IPS-18c (cell line): Measurements from ENCODE around the gene H2AZ2.
"Not testable (repeated sequence)": the region's sequence is repeated elsewhere in the genome, so short reads cannot be mapped to it uniquely, and the experiment has no call there.

Source experiments
- H3K4me3 ChIP-seq: 2 replicates; pipeline ENCODE4 v1.7.0; 2013; ENCODE audit warnings: low read depth, mild to moderate bottlenecking, low read length, moderate library complexity; ENCODE audit not compliant: insufficient read depth
- H3K9me3 ChIP-seq: one replicate; pipeline ENCODE4 v1.6.1; 2013; ENCODE audit warnings: mild to moderate bottlenecking, low read length, moderate library complexity; ENCODE audit not compliant: control insufficient read depth, insufficient read depth

H2AZ2 gene

GRCh38 chr7:44876393-44876792 is 28.5 kb upstream of the H2AZ2 start:
- H3K9me3 ChIP-seq: peaks cover under 1% of the 10 kb centered on the region
- H3K4me3 ChIP-seq: no peak overlapping the region

- Histone ChIP-seq H3K9me3 (peaks cover 3% of the 10 kb centered on the region), H3K4me3 (no peak overlapping the region)
Measured at GRCh38 chr7:44875241-44875640, 27.4 kb upstream of the H2AZ2 start.

GRCh38 chr7:44872787-44873186 is 24.9 kb upstream of the H2AZ2 start:
- Histone ChIP-seq H3K4me3 (no peak overlapping the region), H3K9me3 (peaks cover 5% of the 10 kb centered on the region)

DNA sequence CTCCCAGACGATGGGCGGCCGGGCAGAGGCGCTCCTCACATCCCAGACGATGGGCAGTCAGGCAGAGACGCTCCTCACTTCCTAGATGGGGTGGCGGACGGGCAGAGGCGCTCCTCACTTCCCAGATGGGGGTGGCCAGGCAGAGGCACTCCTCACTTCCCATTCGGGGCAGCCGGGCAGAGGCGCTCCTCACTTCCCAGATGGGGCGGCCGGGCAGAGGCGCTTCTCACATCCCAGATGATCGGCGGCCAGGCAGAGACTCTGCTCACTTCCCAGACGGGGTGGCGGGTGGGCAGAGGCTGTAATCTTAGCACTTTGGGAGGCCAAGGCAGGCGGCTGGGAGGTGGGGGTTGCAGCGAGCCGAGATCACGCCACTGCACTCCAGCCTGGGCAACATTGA is 24.0 kb upstream of the H2AZ2 start:
- not testable (repeated sequence) for H3K4me3 ChIP-seq

GRCh38 chr7:44870780-44871179 is 22.9 kb upstream of the H2AZ2 start:
- H3K4me3 ChIP-seq: not testable (repeated sequence)

More for the DNA sequence above, 24.0 kb upstream of the H2AZ2 start:
- not testable (repeated sequence) for H3K9me3 ChIP-seq

GRCh38 chr7:44870336-44870735 is 22.4 kb upstream of the H2AZ2 start:
- H3K9me3 ChIP-seq, H3K4me3 ChIP-seq: not testable (repeated sequence)

More at GRCh38 chr7:44870780-44871179, 22.9 kb upstream of the H2AZ2 start:
- not testable (repeated sequence) for H3K9me3 ChIP-seq

- Histone ChIP-seq H3K9me3 (peaks cover 5% of the 10 kb centered on the region), H3K4me3 (no peak overlapping the region)
Measured at GRCh38 chr7:44867073-44867995, 19.4 kb upstream of the H2AZ2 start.

DNA sequence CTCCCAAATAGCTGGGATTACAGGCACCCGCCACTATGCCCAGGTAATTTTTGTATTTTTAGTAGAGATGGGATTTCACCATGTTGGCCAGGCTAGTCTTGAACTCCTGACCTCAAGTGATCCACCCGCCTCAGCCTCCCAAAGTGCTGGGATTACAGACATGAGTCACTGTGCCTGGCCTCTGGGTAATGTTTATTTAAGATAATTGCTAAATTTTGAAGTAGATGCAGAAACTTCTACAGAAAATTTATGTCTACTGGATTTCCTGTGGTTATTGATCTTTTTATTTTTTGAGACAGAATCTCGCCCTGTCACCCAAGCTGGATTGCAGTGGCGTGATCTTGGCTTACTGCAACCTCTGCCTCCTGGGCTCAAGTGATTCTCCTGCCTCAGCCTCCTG is 14.1 kb upstream of the H2AZ2 start:
- not testable (repeated sequence) for H3K4me3 ChIP-seq

GRCh38 chr7:44858161-44858560 is 10.3 kb upstream of the H2AZ2 start:
- Histone ChIP-seq H3K9me3 (no peaks in the 10 kb centered on the region), H3K4me3 (no peak overlapping the region)

More for the DNA sequence above, 14.1 kb upstream of the H2AZ2 start:
- not testable (repeated sequence) for H3K9me3 ChIP-seq

GRCh38 chr7:44854644-44855364 is 6.9 kb upstream of the H2AZ2 start:
- no peaks in the 10 kb centered on the region for H3K9me3 ChIP-seq
- H3K4me3 ChIP-seq: no peak overlapping the region

DNA sequence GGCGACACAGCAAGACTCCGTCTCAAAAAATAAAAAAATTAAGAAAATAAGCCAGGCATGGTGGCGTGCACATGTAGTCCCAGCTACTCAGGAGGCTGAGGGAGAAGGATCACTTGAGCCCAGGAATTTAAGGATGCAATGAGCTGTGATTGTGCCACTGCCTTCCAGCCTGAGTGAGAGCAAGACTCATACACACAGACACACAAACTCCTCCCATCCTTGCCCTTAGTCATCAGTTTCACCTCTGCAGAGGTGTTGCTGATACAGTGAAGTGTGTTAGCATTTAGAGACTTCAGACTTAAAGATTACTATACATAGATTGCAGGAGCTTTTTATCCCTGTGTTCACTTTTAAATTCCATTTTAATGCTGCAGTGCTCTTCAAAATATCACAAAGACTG is 5.5 kb upstream of the H2AZ2 start:
- H3K4me3 ChIP-seq: no peak overlapping the region
- no peaks in the 10 kb centered on the region for H3K9me3 ChIP-seq

DNA sequence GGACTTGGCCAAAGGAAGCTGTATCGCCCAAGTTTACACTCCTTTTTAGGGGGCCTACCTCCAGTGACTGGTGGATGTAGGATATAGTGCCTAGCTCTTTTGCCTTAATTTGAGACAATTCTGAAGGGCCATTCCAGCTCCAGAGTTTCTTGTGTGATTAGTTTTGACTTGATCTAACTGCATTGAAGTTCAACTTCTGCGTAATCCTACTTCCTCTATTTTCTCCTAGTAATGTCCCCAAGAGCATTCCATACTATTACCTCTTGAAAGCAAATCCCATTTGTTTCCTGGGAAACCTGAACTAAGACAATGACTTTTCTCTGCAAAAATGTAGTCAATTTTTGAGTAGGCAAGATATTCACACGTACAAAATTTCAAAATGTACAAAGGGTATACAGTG is 4.7 kb upstream of the H2AZ2 start:
- Histone ChIP-seq H3K4me3 (no peak overlapping the region), H3K9me3 (no peaks in the 10 kb centered on the region)

DNA sequence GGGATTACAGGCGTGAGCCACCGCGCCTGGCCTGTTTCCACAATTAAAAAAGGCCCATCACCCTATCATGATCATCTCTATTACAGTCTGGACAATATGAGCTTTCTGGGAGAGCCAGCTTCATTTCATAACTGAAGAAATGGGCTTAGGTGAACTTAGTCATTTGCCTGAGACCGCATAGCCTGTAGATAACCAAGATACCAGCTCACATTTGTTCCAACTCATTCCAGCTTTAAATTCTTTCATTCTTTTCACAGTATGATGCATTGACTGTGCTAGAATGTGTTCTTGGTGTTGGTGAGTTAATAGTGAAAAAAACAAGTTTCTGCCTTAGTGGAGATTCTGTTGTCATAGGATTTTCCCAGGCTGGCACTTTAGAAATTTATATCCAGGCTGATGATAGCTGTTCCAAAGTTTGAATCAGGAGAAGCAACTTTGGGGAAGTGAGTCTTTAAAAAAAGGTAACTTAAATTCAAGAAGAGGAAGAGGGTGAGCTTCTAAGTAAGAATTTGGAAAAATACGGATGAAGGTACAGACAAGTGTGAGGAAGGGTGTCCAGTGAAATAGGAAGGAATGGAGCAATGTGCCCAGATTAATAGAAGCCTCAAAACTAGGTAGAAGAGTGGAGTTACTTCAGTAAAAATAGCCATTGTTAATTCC is 2.1 kb upstream of the H2AZ2 start:
- no peaks in the 10 kb centered on the region for H3K9me3 ChIP-seq
- H3K4me3 ChIP-seq: no peak overlapping the region

DNA sequence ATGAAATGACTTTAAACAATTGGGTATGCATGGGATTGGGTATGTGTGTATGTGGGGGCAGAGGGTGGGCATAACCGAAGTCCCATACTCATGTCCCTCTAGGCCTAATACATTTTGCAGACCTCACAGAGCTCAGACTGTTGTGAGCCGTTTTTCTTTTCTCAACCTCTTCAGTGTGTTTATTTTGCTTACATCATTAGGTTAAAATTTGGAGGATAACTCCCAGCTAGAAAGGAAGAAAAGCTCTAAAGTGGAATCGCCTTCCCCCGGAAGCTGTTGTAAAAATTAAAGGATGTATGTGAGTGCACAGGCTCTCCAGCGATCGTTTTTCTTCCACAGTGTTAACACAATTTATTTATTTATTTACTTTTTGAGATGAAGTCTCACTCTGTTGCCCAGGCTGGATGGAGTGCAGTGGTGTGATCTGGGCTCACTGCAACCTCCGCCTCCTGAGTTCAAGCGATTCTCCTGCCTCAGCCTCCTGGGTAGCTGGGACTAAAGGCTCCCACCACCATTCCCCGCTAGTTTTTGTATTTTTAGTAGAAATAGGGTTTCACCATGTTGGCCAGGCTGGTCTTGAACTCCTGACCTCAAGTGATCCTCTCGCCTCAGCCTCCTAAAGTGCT is 1.5 kb upstream of the H2AZ2 start:
- no peaks in the 10 kb centered on the region for H3K9me3 ChIP-seq
- peak overlapping the region; percentile 71; the same call in 1 of the 2 replicates for H3K4me3 ChIP-seq

DNA sequence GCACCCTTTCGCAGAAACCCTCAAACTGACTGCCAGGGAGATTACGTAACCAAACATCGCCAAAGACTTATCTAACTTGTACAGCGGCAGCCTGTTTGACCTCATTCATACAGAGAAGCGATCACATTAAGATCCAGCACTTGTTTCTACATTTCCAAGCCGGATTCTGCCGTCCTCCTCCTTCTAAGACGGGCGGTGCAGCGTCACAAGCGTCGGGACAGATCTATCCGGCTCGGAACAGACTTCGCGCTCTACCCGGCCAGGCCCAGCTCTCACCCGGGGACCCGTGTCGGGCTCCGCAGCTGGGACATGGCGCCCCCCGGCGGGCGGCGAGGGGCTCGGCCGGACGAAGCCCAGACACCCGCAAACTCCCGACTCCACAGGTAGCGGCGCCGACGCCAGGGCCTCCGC is 373 bp downstream of the H2AZ2 start:
- Histone ChIP-seq H3K4me3 (peak overlapping the region; percentile 79), H3K9me3 (no peaks in the 10 kb centered on the region)

- Histone ChIP-seq H3K9me3 (no peaks in the 10 kb centered on the region), H3K4me3 (peak overlapping the region; percentile 79)
Measured at GRCh38 chr7:44846816-44847508, 925 bp downstream of the H2AZ2 start.

GRCh38 chr7:44846390-44846789 is 1.5 kb downstream of the H2AZ2 start:
- not testable (repeated sequence) for H3K4me3 ChIP-seq, H3K9me3 ChIP-seq
